TTC549 (cell line): ENCODE data around the gene PMEPA1.

Source experiments
- FAIRE-seq: peaks from 2 replicates; lab custom pipeline; 2012; peaks lifted over from hg19 to GRCh38; lab: Jason Lieb, UNC

Gene PMEPA1

DNA sequence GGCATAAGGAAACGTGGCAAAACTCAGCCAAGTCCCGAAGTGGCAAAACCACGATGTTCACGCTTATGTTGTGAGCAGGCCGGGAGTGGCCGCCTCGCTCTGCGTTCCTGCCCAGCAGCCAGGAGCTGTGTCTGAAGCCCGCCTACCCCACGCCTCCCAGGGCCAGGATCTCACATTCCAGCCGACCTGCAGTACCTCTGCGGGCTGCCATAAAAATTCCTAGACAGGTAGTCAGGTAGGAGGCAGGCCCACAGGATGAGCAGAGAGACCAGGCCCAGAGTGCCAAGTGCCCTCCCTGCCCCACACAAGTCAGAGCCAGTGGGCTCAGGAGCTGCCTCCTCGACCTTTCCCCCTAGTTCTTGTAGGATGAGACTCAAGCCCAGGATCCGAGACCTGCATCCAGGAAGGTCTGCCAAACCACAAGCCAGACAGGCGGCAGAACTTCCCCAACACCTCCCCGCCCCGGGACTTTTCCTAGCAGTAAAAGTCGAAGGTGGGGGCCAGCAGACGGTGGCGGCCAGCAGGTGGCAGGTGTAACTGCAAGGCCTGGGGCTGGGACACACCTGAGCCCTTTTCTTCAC lies 16.7 kb downstream of the PMEPA1 start:
- no peak for FAIRE-seq

DNA sequence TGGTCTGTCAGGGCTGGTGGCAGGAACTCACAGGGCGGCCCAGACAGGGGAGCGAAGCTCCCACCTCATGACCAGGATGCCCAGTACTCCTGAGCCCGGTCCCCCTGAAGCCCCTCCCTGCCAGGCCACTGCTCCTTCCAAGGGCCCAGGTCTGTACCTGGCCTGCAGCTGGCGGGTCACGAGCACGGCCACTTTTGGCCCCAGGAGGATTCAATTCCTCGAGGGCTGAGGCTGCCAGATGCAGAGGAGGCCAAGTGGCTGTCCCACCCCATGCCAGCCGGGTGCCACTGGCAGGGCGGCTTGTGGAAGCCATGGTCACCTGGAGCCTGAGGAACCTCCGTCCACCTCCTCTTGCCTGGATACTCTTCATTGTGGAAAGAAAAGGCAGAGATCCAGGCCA lies 17.4 kb downstream of the PMEPA1 start:
- FAIRE-seq = no peak

DNA sequence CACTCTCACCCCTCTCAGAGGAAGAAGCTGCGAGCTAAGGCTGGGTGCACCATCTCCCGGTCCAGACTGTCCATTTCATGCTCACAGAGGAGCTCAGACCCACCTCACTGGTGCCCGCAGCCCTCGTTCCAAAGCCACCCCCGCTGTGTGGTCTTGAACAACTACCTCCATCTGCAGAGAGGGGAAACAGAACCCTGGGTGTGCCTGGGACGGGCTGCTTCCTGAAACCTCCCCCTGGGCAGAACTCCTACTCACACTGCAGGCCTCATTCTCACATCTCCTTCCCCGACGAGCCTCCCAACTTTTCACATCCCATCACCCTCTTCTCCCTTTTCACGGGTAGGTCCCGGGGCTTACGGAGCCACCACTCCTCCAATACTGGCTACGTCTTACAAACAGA lies 18.1 kb downstream of the PMEPA1 start:
- FAIRE-seq = no peak

DNA sequence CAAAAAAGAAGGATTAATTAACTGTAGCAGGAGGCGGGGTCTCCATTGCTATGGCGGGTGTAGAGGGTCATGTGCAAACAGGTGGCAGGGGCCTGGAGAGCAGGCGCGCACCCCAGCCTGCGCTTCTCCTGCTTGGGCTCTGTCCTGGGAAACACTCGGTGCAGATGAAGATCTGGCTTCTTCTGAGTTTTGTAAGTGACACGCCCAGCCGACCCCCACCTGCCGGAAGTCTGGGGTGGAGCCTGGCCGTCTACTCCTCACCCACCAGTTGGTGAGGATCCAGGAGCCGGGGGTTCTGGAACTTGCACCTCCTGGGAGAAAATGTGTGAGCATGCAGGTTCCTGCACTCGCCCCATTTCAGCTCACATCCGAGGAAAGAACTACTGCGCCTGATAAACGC lies 19.3 kb downstream of the PMEPA1 start:
- no peak for FAIRE-seq

DNA sequence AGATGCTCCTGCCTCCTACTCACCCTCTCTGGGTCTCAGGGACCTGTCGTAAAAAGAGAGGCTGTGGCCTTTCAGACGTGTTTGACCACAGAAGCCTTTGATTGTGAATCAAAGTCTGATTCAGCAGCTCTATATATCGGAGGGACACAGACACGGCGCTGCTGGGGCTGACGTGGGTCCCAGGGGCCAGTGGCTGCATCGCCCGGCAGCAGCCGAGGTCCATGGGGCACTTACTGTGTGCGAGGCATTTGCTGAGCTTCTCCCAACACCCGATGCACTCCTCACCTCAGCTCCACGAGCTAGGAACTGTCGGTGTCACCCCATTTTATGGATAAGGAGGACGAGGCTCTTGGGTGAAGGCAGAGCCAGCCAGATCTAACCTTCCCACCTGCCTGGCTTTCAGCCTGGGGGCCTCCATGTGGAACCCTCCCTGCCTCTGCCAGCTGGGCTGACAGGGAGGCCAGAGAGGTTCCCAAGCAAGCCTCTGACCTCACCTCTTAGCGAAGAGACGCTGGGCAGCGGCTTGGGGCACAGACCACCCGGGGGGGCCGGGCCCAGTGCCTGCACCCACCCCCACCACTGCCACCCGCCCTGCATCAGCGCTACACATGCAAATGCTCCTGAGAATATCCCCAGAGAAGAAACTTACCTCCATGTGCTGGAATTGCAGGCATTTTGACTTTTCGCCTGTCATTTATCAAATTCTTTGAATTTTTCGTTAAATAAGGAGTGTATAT lies 19.9 kb downstream of the PMEPA1 start:
- FAIRE-seq = no peak

DNA sequence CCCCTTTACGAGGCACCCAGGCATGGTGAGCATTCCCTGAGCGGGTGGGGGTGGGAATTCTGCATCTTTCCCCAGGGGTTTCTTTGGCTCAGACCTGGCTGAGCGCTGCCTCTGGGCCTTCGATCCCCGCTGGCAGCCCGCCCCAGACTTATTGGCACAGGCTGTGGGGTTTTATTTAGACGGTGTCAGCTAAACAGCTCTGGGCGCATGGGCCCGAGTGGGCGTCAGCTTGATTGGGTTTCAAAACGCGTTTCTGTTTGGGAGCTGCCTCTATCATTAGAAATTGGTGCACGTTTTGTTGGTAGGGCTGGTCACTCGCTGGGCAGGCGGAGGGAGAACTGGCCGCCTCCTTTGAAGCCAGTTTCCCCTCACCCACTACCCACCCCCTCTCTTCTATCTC lies 21.0 kb downstream of the PMEPA1 start:
- FAIRE-seq = no peak

DNA sequence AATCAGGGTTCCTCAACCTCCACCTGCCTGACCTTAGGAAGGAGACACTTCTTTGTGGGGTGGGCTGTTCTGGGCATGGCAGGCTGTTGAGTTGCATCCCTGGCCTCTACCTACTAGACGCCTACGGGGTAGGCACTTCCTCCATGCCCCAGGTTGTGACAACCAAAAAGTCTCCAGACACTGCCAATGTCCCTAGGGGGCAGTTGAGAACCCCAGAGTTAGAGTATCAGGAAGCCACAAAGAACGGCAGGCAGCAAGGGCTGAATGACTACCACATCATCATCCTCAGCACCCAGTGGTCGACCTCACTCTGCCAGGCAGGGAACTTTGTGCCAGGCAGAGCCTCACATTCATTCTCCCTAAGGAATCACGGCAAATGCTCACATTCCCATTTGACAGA lies 21.5 kb downstream of the PMEPA1 start:
- no peak for FAIRE-seq

DNA sequence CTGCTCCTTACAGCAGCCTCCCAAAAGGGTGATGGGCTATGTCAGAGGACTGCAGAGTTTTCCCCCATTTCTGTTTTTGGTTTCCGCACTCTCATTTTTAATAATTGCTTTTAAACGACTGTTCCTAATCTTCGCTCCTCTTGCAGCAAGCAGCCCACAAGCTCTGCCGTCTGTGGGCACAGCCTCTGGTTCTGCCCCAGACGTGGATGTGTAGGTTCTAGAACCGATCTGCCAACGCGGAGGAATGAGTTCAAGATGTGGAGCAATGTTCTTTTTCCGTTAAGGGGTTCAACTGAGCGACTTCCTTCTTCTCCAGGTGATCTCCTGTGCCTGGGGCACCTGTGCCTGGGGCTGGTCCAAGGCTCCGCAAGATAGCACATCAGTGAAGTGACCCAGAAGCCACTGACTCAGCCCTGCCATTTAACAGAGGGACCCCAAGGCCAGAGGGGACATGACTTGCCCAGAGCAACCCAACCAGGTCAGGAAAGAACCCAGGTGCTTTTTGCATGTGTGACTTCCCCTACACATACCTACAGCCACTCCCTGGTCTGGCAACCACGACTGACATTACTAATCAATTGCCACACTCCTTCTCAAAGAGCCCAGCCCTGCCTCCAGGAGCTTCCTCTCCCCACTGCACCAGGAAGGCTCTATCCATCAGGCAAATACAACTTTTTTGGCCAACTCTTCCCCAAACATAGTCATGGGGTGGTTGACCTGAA lies 22.7 kb downstream of the PMEPA1 start:
- FAIRE-seq = no peak

DNA sequence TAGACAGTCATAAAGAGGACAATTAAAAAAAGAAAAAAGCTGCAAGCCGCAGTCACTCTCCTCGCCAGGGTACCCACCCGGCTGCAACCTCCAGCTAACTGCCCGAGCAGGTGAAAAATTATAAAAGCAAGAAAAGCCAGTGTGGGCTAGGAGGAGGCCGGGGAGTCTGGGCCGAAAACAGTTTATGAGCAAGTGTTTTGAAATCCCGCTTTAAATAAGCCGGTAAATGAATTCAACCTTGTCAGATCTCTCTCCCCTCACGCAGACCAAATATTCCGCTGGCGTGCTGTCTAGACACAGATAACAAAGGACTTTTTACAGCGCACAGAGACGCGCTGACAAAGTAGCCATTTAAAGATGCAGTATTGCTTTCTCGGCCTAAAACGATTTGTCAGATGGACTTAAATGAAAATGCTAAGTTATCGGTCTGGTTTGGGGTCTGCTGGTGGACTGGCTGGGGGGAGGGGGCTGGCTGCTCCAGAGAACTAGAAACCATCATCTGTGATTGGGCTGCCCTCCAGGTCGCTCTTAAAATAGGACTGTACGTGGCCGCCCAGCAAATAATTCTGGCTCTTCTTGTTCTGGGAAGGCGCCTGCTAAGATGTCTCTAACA lies 24.6 kb downstream of the PMEPA1 start:
- no peak for FAIRE-seq

DNA sequence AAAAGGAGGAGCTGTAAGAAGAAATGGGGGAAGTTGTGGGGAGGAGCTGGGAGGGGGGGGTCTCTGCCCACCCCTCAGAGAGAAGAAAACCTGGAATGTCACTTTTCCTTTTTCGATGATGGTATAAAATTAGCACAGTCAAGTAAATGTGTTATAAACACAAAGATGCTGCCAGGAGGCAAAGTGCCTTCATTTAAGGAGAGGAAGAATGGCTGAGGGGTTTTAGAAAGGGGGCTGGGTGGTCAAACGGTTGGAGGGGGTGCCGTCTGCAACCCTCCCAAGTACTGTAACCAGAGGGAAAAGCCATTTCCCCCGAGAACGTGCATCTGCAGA lies 25.0 kb downstream of the PMEPA1 start:
- FAIRE-seq = no peak

DNA sequence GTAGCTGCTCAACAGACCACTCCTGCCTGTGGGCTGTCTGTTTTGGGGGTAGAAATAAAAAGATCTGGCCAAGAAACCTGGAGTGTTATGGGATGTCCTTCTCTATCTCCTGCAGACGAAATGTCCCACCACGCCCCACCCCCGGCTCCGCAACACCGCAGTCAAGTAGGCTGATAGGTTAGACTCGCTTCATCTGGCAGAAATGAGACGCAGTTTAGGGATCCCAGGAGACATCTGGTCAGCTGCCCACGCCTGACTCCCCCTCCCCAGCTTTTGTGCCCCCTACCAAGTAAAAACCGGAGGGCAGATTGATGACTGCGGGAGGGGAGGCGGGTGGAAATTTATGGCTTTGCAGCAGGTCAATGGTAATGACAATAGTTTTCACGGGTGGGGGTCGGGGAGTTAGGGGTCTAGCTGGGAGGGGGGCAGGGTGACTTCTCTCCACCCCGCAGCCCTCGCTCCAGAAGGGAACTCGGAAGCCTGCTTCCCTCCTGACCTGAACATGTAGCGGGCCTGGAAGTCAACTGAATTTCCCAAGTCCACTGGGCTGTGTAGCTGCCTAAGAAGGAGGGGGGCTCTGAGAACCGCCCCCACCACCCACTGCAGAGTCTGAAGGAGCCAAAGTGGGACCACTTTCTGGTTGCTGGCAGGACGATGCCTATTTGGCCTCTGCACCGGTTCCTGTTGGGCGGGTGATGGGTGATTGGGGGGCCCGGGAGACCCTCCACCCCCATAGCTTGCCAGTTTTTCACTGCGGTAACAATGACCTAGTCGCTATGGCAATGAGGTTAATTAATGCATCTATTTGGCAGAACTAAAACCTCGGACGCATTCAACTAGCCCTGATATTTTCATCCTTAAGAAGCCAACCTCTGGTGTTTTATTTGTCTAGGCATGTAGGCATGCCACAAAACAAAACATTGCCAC lies 25.7 kb downstream of the PMEPA1 start:
- no peak for FAIRE-seq

DNA sequence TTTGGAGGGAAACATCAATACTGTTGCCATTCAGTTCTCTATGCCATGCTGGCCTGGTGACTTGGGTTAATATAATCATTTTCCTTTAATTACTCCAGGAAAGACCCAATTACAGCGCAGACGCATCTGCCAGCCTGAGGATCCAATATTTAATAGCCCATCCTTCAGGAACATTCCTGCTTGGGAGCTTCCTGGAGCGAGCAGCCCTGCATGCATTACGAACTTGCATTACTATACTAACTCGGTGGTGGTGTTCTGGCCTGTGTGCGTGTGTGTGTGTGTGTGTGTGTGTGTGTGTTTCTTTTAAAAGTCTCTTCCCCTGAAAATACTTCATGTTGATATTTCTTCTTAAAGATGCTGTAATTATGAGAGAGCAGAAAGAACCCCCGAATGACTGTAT lies 26.5 kb downstream of the PMEPA1 start:
- FAIRE-seq = no peak

DNA sequence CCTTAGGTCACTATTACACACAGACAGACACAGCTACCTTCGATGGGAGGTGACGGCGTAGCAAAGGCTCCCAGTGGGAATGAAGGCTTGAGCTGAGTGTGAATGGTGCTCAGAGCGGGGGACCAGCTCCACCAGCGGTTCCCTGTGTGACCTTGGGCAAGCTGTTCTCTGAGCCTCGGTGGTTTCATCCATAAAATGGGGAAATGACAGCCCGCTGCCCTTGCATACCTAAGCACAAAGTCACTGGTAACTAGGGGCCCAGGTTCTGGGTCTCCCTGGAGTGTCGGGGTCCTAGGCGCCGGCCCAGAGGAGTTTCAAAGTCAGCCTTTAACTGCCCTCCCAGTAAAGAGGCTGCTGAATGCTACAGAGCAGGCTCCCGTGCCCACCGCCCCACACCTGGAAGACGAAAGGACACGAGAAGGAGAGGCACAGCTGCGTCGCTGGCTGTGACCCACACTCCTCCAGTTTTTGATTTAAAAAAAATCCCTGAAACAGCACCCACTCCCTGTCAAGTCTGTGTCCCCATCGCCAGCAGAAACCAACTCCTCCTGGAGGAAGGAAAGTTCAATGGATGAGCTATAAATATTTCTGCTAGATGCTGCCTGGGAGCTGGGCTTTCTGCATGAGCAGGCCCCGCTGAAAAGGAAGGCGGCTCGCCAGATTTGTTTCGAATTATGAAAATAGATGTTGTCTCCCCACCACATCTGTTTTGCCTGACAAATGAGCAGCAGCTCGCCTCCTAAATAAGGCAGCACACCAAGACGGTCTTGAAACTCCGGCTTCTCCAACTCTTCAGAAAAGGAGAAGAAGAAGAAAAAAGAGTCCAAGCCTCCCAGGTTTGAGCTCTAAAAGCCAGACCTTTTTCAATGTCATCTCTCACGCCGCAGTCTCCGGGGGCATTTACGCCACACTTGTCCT lies 27.4 kb downstream of the PMEPA1 start:
- no peak for FAIRE-seq

DNA sequence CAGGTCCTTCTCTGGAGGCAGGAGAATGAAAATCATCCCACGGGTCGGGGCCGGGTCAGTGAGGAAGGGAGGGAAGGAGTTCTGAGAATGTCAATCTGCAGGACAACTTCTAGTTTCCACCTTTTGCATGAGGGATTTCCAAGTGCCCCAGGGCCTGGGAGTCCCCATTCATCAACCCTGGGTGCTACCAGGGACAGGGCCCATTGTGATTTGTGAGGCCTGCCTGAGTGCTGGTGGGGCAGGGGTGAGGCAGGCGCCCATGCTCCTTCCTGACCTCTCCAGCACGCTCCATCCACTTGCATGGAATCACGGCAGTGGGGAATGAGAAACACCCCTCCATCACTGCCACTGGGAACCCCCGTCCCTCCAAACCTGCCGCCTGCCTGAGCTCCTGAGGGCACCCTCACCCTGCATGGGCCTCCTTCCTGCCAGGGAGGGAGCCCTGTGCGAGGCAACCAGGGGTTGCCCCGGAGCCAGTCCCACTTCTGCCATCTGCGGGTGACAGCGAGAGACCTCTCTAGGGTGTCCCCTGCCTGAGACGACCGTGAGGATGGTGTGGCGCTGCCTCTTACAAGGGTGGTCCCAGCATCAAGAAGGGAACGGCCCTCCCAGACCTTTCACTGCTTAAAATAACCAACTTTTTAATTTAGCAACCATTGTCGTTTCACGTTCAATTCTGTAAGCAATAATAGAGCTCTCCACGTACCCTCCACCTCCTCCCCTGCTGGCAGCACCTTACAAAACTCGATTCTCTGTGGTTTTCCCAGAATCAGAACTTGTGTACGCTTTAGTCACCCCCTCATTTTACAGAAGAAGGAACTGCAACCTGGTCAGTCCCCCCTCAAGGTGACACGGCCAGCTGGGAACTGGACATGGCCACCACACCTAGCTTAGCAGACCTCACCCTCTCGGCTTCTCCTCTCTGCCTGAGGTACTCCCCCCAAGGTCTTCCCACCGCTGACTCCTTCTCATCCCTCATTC lies 28.6 kb downstream of the PMEPA1 start:
- no peak for FAIRE-seq

DNA sequence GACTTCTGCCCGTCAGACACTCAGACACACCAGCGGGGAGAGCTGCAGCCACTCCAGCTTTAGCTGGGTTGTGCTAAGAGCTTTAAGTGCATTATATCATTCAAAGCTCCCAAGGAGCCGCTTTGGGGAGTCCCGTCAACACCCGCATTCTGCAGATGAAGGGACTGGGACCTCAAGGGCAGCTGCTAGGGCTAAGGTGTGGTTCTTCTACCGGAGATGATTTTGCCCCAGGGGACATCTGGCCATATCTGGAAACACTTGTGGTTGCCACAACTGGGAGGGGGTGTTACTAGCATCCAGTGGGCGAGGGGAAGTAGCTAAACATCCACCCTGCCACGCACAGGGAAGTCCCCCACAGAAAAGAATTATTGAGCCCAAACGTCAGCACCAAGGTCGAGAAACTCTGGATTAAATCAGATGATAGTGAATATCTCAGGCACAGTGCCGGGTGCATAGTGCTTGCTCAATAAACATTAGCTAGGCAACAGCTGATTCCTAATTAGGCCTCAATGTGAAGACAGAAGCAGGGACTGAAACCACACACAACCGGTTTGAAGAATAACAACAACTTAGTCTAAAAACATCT lies 29.6 kb downstream of the PMEPA1 start:
- no peak for FAIRE-seq

DNA sequence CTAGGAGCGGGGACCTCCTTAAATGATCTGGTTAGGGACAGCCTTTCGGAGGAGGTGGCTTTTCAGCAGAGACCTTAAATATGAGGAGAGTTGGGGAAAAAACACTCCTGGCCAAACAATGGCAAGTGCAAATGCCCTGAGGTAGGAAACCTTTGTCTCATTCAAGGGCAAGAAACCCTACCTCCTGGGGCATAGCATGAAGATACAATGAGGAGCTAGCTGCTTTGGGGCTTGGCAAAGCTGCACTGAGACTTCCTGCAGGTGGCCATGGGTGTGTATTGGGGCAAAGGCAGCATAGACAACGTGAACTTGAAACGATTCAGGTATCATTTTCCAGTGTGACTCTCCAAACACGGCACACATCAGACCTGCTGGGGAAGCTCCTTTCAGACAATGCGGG lies 30.7 kb downstream of the PMEPA1 start:
- FAIRE-seq = no peak

DNA sequence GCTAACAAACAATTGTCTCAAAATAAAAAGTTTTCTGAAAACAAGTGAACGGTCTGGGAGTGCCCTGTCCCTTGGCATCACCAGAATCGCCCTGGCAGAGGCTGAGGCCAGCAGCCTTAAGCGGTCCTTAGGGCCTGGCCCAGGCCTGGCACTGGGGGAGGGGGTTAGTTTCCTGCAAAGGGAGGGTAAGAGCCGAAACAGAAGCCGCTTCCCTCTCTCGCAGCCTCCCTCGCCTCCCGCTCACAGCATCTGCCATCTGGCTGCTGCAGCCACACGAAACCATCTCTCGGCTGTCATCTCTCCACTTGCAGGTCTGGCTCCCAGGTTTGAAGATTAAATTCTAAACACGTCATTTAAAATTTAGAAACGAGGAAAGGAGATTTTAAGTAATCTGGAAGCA lies 31.5 kb downstream of the PMEPA1 start:
- FAIRE-seq = no peak

DNA sequence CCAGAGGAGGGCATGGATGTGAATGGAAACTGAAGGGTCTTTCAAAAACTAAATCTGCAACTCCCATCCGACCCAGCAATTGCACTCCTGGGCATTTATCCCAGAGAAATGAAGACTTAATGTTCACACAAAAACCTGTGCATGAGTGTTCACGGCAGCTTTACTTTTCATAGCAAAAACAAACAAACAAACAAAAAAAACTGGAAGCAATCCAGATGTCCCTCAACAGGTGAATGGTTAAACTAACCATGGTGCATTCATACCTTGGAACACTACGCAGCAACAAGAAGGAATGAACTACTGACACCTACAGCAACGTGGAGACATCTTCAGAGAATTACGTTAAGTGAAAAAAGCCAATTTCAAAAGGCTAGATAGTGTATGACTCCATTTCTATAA lies 32.2 kb downstream of the PMEPA1 start:
- no peak for FAIRE-seq
